NCI-H1436 (cell line): ENCODE data around the gene BTAF1.
"Not testable (repeated sequence)": the region's sequence is repeated elsewhere in the genome, so short reads cannot be mapped to it uniquely, and the experiment has no call there.

ENCODE experiments used
- DNase-seq: peaks from one replicate; lab custom pipeline; 2025; lab: John Stamatoyannopoulos, UW

Gene BTAF1

DNA sequence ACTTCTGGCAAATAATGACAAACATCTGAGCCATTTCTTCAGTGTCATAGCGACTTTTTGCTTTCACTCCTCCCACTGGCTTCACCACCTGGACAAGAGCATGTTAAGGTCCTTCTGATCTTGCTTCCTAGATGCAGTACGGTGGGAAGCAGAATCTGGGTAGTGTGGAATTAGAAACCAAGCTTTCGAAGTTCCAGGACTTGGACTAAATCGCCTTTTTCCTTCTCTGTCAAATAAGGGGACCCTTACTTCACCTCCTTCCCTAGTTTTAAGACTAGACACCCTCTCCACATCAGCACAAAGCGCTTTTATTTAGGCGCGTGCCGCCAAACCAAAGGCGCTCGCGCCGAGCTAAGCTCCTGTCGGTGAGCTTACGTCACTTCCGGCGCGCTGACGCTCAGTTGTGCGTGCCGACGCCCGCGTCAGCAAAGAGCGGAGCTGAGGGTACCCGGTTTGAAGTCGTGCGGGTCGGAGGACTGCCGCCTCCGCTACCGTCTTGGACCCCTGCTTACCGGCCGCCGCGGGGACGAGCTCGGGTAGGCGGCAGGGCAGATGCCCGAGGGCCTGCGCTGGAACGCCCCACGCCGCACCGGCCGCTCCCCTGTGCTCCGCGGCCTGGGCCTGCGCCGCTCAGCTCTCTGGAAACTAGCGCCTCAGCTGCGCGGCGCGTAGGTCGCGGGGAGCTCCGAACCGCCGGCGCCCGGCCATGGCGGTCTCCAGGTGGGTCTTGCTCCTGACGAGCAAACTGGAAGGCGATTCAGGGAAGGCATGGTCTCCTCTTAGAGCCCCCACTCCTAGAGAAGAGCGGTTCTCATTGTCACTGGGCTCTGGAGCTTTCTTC, at the start of gene BTAF1:
BTAF1 (plus strand) TSS at position 400 of the 841 bp plus-strand sequence; CDS start at position 707, 307 bp downstream.
- DNase-seq: peak; percentile 91

DNA sequence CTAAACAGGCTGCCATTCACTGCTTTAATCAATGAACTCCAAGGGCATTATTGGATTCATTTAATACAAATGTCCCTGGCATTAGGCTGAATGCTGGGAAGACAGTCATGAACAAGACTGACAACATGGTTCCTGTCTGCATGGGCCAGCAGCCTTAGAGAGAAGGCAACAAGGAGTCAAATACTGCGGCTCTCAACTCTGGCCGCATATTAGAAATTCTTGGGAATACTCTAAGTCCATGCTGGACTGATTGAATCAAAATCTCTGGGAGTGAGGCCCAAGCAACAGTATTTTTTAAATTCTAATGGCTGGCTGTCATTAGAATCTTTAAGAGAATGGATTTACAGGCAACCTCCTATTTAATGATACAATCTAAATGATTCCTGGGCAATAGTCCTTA, 48.4 kb upstream of the BTAF1 start:
- no peak for DNase-seq

DNA sequence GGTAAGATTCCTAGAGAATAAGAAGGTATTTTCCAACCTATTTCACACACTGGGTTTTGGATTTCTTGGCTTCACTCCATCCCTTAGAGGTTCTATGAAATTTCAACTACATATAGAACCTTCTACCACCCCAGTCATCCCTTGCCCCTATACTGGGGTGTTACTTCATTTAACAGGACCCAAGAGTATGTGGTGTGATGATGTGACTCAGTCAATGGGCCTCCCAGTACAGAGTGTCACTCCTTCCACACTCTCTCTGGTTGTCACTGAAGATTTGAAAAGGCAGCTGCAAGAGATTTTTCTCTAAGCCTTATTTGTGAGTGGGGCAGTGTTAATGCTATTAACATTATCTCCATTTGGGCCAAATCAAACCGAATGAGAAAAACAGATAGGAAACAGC, 47.8 kb upstream of the BTAF1 start:
- DNase-seq: no peak

DNA sequence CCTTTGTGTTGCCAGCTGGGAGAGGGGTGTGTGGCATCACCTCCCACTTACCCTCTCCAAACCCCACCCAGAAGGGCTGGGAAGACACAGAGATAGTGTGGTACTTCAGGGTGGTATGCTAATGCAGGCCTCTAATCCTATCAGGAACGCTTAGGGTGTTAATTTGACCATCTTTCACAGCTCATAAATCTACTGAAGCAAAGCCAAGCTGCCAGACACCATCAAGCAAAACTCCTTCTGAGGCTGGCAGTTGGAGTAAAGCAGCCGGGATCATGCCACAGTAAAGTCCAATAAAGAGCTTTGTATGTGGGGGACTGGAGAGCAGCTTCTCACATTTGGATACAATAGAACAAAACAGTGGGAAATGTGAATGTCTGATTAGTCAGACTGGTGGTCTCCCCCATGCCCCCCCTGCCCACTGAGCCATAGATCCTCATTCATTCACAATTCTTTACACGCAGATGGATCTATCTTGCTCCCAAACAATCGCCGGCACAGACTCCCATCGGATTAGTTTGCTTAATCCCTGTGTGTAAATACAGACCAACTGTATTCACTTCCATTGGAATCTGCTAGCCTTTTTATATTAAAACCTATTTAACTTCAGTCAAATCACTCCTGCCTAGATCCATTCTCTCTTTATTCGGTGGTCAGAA, 43.9 kb upstream of the BTAF1 start:
- no peak for DNase-seq

DNA sequence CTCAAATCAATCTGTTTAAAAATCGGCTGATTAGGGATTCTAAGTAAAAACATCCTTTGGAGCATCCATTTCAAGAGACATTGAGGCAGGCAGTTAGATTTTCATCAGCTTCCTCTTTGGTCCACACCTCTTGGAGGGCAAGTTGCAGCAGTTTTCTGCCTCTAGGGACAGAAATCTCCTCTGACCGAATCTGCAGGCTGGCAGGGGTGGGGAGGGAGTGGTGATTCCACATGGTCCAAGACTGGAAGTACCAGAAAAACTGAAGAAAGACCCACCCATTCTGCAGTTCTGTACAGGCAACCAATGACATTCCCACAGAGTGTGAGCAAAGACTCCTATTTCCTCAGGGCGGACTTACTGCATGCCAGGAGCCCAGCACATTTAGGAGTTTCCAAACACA, 43.3 kb upstream of the BTAF1 start:
- DNase-seq: no peak

DNA sequence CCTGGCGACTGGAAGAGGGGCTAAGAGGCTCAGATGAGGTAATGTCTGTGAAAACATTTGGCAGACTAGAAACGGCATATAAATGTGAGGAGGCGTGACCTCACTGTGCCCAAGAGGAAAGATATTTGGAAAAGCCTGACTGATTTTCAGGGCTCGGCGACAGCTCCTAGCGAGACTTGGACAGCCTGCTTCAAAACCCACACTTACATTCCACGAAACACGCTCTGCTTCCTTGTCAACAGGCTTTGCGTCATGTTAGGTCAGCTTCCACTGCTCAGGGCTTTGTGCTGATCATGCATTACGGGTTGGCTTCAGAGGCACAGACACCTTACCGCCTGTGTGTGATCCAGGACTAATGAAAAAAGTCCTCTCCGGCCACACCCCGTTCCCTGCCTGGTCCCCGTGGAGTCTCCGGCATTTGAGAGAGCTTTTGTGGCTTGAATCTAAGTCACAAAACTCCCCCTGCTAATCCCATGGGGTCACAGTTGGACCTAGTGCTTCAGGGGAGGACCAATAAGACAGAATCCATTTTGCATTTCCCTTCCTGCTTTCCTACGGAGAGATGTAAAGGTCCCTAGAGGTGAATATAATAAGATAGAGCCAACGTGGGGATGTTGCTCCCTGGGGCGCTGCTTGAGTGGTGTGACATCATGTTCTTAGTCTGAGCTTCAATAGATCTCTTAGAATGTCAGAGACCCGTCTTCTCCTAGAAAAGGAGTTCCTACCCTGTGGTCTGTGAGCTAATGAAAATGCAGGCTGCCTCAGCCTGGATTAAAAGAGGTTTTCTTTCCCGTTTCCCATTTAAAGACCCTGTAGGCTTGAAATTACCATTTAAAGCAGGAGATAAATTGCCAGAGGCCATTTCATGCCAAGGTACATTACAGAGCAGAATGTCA, 39.8 kb upstream of the BTAF1 start:
- peak; percentile 46 for DNase-seq

DNA sequence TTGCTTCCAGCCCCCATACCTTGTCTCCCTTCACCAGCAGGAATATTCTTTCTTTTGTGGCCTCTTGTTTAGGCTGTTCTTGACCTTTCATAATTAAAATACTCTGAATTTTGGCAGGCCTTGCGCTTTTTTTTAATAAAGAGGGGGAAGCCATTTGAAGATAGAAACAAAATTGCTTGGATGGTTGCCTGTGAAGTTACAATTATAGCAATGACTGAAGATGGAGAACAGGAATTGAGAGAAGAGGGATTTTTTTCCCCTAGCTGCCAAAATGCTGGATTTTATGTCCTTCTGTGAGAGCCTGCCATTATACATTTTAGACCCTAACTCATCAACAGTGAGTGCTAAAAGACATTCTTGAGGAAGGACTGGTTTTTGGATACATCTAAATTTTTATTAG, 39.0 kb upstream of the BTAF1 start:
- DNase-seq: no peak

DNA sequence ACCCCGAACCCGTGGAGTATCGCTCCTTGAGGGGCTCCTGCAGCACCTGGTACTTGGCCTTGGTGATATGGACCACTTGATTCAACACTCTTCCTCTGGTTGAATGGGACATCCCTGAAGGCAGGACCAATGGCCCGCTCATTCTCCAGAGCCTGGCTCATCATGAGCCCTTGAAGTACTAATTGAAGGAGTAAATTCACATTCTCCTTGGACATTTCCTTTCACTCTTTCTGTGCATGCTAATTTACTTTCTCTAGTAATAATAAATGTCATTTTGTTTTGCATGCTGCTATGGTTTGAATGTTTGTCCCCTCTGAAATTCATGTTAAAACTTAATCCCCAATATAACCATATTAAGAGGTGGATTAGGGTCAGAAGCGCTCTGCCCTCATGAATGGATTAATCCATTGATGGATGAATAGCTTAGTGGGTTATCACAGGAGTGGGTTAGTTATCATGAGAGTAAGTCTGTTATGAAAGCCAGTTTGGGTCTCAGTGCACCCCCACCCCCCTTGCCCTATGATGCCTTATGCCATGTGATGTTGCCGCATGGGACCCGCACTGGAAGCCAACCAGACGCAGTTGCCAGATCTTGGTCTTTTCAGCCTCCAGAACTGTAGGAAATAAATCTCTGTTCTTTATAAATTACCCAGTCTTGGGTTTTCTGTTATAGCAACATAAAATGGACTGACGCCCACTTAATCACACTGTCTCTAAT, 38.0 kb upstream of the BTAF1 start:
- no peak for DNase-seq

DNA sequence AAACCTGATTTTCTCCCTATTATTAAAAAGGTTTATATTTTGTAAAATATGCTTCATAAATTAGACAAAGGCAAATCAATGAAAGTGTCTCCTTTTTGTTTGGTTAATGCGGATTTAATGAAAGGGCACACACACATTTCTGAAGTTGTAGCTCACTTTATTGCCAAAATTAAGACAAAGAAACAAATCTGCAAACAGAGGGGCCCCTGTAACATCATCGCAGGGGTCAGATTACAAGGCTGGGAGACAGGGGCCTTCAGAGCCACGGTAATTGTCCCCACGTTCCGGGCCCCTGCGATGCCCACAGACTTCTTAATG, 36.7 kb upstream of the BTAF1 start:
- DNase-seq: no peak

DNA sequence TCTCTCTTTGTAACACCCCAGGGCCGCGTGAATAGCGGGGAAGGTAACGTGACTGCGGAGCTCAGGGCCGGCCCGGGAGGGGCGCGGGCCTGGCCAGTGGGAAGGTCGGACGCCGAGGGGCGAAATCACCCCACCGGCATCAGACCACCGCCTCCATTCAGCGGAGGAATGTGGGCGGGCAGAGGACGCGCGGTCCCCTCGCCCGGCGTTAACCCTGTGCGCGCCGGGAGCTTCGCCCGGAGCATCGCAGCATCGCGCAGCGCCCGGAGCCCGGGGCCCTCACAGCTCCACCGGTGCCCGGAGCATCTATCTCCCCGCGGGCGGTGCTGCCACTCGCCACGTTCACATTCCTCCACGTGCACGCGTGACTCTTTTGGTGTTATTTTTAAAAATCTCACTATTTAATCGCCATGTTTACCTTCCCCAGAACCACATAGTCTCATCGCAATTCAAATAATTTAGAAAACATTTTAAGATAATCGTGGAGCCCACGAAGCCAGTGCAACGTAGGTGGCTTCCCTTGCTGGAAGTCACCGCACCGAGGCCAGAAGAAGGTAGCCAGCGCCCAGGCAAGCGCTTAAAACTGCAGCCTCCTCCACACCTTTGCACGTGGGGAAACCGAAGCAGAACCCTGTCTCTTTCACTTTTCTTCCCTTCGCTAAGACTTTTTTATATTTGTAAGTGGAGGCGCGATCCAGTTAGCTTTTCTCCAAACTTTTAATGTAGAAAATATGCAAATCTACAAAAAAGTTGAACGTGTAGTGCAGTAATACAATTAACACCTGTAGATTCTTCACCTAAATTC, 36.1 kb upstream of the BTAF1 start:
- peak; percentile 18 for DNase-seq

DNA sequence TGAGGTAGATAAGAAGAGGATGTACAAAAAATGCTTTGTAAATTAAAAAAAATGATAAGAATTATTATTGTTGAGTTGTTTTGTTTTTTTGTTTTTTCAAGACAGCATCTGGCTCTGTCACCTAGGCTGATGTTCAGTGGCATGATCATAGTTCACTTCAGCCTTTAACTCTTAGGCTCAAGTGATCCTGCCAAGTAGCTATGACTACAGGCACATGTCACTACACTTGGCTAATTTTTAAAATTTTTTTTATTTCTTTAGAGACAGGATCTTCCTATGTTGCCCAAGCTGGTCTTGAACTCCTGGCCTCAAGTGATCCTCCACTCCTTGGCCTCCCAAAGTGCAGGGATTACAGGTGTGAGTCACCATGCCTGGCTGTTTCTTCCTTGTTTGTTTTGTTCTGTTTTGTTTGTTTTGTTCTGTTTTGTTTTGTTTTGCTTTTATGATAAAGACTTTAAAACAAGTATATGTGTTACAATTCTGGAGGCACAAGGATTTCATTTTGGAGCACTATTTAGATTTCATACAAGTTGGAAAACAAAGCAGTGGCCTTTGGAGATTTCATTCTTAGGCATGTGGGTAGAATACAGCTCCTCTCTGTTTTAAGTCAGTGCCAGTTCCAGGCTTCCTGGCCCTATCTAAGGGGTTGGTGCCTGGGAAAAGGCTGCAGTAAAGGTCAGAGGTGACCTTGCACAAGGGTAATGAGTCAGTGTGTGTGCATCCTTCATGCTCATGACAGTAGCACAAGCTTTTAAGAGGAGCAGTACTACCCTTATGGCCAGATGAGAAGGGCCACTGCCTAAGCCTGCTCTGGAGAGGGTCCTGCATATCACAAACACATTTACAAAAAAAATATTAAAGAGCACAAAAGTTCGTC, 32.2 kb upstream of the BTAF1 start:
- no peak for DNase-seq

DNA sequence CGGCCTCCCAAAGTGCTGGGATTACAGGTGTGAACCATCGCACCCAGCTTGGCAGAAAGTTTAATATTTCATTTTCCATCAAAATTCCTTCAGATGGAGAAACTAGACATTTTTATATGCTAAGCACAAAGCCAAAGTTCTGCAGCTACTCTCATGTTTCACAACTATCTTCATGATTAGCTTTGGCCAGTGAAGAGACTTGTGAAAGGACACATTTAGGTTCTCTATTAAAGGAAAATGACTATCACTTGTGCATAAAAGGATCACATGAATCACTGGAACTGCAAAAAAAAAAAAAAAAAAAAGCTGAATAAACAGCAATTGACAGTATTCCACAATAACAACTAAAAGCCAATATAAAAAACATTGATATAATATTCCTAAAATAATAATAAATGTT, 30.5 kb upstream of the BTAF1 start:
- DNase-seq: no peak

DNA sequence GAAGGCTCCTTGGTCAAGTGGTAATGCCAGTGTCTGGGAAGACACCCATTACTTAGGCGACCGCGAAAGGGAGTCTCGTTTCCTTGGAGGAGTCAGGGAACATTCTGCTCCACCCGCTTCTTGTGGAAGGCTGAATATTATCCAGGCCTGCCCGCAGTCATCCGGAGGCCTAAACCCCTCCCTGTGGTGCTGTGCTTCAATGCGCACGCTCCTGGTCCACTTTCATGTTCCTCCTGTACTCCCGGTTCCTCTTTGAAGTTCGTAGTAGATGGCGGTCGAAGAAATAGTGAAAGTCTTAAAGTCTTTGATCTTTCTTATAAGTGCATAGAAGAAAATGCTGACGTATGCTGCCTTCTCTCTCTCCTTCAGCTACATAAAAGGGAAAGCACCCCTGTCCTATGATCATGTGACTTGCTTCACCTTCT, 29.3 kb upstream of the BTAF1 start:
- not testable (repeated sequence) for DNase-seq

DNA sequence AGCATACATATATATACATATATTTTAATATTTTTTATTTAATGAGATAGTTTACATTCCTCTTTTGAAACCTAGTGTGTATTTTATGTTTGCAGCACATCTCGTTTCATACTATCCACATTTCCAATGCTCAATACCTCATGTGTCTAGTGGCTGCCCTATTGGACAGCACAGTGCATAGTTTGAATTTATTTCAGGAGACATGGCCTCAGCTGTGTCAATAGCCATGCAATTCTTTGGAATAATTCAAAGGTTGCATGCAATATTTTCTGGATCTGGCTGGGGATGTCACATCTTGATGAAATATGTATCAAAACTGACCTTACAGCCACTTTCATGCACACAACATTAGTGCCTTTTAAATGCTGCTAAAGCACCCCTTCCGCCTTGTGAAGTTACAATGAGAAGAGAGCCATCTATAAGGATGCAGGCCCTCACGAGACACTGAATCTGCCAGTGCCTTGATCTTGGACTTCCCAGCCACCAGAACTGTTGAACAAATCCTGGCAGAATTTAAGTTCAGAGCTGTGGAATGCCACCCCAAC, 27.3 kb upstream of the BTAF1 start:
- DNase-seq: no peak

DNA sequence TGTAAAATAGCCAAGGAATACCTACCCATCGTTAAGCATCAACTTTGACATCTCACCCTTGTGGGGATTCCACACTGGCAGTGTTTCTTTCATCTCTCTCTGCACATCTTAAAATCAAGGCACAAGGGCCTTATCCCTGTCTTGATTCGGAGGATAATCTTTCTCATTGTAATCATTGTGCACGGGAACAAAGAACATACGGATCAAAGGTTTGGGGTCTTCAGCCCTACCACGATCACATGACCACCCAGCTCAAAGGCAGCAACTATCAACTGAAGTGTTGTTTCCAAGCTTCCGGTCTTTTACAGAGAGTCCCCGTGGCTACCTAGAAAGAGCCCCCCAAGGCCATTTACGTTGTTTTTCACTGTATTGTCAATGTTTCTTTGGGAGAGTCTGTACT, 26.1 kb upstream of the BTAF1 start:
- no peak for DNase-seq

DNA sequence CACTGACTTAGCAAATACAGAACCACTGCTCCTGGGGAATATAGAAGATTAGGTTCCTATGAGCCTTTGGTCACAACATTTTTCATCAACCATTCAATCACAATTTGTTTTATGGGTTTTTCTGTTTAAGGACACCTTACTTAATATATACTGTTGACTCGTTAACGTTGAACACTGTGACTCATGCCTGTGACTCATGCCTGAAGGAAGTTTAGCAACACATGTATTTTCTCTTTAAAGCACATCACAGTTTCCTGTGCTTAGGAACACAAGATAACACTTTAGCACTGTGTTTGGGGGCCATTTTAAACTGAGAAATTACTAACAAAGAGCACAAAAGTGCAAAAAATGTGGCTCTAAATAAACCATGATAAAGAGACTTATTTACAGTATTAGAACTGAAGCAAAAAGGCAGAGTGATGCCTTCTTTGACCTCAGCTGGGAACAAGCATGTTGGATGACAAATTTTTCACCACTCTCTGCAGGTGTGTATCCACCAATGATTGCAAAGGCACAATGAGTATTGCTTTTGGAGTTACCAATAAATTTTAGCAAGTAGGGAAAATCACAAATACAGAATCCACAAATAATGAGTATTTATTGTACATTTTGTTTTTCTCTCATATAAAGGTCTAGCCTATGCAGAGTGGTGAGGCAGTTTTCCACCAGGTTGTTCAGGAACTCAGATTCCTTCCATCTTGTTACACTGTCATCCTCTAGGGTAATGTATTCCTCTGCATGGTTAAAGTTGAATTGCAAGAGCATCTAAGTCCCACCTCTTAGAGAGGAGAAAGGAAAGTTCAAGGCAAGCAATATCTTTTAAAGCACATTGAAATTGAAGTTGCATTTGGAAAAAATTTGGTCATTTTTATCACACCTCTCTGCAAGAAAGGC, 21.5 kb upstream of the BTAF1 start:
- DNase-seq: no peak

DNA sequence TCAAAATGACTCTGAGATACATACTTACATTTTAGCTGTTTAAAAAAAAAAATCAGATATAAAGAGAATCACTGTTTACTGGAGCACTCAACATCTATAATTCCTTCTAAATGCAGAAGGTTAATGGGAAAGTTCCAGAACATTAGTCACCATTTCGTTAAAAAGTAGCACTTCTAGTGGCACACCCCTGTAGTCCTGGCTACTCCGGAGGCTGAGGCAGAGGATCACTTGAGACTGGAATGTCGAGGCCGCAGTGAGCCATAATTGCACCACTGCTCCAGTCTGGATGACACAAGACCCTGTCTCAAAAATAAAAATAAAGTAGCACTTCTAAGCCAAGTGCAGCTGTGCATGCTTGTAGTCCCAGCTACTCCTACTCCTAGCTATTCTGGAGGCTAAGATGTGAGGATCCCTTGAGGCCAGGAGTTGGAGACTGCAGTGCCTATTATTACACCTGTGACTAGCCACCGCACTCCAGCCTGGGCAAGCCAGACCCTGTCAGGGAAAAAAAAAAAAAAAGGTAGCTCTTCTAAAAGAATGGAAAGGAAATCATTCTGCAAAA, 16.5 kb upstream of the BTAF1 start:
- DNase-seq: no peak

DNA sequence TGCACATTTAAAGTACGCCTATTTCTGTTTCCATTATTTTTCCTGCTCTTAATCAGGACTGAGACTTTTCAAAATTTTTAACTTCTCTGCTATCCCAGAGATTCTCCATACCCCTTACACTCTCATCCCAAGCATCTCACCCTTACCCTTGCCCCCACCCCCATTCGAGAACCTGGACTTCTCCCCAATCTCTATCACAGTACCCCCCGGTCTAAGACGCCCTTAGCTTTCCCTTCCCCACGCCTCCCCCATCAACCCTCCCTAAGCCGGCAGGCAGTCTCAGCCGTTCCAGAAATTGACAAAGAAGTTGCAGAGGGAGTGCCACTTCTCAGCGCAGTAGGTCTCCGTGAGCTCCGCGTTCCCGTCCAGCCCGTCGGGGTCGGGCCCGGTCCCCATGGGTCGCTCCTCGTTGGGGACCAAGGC, 15.6 kb upstream of the BTAF1 start:
- DNase-seq: no peak
